ENCODE data around the gene NR6A1.

The NR6A1 gene

GRCh38 chr9:124684169-124684568, 86.9 kb downstream of the NR6A1 start:
- no peak for DNase-seq

GRCh38 chr9:124683043-124683442, 88.1 kb downstream of the NR6A1 start:
- DNase-seq: no peak

GRCh38 chr9:124680714-124681390, 90.3 kb downstream of the NR6A1 start:
- DNase-seq: no peak

GRCh38 chr9:124680049-124680448, 91.1 kb downstream of the NR6A1 start:
- DNase-seq: no peak

- DNase-seq: no peak
Observed at GRCh38 chr9:124676159-124676551, 95.0 kb downstream of the NR6A1 start.

GRCh38 chr9:124675261-124676158, 95.6 kb downstream of the NR6A1 start:
- DNase-seq: no peak

- no peak for DNase-seq
Observed at GRCh38 chr9:124674651-124675050, 96.5 kb downstream of the NR6A1 start.

GRCh38 chr9:124673063-124673462, 98.0 kb downstream of the NR6A1 start:
- DNase-seq: no peak

- DNase-seq: no peak
Observed at GRCh38 chr9:124671861-124672260, 99.2 kb downstream of the NR6A1 start.

GRCh38 chr9:124666642-124667041, 104.5 kb downstream of the NR6A1 start:
- no peak for DNase-seq

- no peak for DNase-seq
Observed at GRCh38 chr9:124665391-124666058, 105.6 kb downstream of the NR6A1 start.

- no peak for DNase-seq
Observed at GRCh38 chr9:124664143-124664542, 107.0 kb downstream of the NR6A1 start.

GRCh38 chr9:124663046-124663961, 107.8 kb downstream of the NR6A1 start:
- no peak for DNase-seq

- DNase-seq: no peak
Observed at GRCh38 chr9:124662561-124662960, 108.5 kb downstream of the NR6A1 start.

GRCh38 chr9:124661271-124661670, 109.8 kb downstream of the NR6A1 start:
- DNase-seq: no peak

GRCh38 chr9:124660341-124660801, 110.7 kb downstream of the NR6A1 start:
- DNase-seq: no peak

GRCh38 chr9:124659099-124659659, 111.9 kb downstream of the NR6A1 start:
- DNase-seq: peak; percentile 29

GRCh38 chr9:124658165-124659017, 112.7 kb downstream of the NR6A1 start:
- peak; percentile 44 for DNase-seq

- DNase-seq: no peak
Observed at GRCh38 chr9:124657516-124657915, 113.6 kb downstream of the NR6A1 start.

GRCh38 chr9:124654431-124654830, 116.7 kb downstream of the NR6A1 start:
- DNase-seq: no peak
